Measurements from ENCODE around the gene ADORA3.

ADORA3 gene

DNA sequence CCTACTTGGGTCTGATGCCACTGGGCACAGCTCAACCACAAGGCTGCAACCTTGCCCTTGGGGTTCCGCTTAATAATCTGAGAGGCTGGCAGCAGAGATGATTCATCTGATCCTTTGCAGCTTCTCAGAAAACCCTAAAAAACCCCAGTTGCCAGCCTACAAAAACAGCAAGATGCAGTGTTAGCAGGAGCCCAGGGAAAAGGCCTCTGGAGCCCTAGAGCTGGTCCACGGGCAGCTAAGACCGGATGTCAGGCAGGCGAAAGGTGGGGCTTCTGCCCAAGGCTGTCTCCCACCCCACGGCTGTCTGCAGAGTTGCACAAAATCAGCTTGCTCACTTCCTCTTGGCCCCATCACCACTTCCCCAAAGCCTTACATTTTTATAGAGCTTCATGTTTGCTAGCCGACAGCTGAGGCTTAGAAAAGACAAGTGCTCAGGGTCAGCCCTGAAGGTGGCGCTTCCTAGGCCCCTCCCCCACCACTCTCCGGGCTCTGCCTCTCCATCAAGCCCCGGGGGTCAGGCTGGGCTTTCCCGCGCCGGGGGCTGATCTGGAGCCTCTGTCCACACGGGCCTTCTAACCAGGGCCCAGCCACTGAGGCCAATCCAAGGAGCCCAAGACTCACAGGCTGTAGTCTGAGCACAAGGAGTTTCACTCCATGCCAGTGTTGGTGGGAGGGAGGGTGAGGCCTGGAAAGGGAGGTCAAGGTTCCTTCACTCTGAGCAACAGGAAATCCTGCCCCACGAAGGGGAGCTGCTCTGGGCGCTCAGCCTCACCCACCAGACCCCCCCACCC, 4.2 kb upstream of the ADORA3 start:
- DNase-seq, result peak; percentile 84

DNA sequence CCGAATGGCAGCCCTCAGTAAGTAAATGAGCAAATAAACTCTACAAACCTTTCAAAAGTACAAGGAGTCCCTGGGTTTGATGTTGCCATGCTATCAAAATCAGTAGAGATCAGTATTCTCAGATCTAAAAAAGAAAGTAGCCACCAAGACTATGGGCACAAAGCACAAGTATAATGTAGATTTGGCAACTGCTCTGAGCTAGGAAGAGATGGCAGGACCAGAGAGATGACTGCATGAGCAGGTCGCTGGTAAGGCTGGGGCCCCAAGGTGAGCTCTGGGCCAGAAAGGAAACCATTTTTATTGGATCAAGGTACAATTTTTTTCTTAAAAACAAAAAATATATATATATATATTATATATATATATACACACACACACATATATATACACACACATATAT, 3.1 kb upstream of the ADORA3 start:
- DNase-seq, result no peak

DNA sequence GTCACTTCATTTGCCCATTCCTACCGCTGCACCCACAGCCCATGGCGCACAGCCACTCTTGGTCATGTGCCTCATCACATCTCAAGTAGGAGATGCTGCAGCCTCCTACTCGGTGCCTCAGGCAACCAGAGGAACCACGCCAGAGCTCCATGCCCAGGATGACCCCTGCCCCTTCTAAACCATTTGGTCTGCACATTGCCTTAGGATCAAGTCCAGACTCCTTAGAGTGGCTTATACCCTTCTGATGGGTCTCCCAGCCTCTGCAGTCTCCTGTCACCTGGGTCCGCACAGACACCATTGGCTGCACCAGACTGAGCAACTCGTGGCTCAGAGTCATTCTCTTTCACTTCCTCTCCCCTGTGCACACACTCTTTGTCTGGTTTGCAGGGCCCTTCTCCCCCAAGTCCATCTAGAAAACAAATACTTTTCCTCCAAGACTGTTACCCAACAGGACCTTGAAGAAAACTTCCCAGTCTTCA, 2.2 kb upstream of the ADORA3 start:
- peak; percentile 64 for DNase-seq

DNA sequence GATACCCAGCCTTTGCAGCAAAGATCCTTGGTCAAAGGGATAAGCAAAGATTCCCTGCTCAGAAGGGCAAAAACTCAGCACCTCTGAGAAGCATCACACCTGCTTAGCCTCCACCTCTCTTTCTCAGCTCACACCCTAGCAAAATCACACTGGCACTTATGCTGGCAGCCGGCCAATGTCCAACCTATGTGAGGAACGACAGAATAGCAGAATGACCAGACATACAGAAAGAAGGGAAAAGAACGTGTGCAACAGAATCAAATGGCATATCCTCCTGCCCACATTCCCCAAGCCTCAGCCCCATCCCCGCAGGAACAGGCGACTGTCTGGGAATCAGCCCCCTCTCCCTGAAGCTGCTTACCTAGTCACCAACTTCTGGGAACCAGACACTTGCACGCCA, 664 bp upstream of the ADORA3 start:
- no peak for DNase-seq

DNA sequence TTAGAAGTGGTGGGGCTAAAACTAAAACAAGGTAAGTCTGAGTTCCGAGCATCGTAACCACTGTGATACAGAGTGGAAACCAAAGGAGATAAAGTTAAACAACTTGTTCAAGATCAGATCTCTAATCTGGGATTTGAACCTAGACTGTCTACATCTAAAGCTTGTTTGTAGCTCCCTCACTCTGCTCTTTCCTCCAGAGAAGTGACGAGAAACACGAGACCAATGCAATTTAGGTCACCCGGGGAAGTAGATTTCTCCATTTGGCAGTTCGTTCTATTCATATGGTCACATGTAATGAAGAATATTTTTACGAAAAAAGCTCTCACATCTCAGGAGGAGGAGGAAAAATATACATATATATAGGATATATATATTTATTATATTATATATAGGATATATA, 1.8 kb downstream of the ADORA3 start:
- DNase-seq, result no peak

DNA sequence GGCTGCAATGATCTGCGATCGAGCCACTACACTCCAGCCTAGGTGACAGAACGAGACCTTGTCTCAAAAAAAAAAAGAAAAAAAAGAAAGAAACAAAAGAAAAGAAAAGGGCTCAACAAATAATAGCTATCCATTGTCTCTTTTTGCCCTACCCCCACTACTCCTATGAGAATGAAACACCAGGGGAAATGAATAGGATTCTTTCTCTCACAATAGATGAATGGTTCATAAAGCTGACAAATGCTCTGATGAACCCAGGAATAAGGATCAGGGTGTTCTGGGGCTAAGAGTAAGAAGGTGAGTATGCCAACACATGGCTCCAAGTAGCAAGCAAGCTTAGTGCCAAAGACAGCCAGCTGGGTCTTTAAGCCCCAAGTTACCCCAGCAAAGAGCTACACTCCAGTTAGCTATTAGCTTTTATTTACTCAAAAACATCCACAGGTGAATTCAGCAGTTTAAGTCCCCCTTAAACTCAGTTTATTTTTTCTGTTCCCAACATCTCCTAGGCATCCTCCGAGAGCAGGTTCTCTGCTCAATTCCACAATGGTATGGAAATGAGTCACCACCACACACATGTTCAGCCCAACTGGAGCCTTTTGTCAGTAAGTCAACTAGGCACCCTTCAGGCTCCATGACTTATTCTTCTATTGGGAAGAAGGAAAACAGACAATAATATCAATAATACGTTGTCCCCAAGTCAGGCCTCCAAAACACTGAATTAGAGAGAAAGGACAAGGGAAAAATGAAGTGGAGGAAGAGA, 4.2 kb downstream of the ADORA3 start:
- no peak for DNase-seq

DNA sequence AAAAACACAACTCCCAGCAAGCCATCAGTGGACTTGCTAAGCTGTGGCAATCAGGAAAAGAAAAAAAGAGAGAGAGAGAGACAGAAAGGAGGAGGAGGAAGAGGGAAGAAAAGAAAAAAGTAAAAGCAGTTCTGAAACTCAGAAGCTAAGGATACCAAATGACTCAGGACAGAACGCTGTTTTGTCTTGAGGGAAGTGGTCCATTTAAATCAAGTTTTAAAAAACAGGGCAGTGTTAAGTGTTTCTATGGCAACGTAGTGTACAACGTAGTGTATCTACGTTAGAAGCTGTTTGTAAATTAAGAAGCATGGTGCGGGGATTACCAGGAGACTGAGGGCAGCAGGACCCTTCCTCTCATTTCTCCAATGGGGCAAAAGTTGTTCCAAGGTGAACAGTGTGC, 5.8 kb downstream of the ADORA3 start:
- DNase-seq, result no peak

DNA sequence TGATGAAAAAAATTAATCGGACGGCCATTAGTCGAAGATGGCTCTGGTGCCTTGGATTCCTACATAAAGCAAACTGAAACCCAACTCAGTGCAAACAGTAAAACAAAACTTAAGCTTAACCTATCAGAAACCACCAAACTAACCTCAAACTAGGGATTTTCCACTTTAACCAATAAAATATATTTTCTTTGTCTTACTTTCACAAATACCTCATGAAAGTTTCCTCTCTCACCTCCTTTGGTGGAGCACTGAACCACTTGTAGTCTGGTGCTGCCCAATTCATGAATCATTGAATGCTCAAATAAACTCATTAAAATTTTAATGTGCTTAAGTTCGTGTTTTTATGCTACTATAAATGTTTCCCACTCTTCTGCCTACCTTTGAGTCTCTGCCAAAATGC, 7.0 kb downstream of the ADORA3 start:
- no peak for DNase-seq

DNA sequence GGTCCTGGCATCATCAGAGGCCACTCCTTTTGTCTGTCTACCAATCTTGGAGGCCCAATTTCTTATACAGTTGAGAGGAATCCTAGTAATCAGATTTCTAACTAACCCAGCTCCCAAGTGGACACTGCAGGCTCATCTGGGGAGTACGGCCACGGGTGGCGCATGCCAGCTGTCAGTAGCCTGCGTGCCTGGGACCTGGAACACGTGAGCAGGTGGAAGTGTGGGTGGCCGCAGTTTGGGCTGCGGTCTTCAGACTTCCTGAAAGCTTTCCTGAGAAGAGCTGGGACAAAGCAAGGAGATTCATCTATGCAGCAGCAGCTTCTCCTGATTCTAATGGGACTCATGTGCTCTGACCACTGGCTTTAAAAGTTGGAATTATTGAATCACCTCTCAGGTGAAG, 12.4 kb downstream of the ADORA3 start:
- no peak for DNase-seq

DNA sequence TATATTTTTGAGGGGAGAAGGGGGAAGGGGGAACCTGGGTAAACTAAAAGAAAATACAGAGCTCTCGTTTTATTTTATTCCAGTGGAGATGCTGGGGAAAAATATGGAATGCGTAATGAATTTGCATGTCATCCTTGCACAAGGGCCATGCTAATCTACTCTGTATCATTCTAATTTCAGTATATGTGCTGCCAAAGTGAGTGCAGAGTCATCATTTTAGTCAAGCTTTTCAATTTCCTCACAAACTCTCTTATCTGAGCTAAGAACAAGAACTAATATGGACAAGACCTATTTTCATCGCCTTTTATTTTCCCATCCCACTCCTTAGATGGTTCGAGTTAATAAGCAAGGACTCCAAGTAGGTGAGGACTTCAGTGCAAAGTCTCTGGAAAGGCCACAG, 13.2 kb downstream of the ADORA3 start:
- DNase-seq, result no peak

DNA sequence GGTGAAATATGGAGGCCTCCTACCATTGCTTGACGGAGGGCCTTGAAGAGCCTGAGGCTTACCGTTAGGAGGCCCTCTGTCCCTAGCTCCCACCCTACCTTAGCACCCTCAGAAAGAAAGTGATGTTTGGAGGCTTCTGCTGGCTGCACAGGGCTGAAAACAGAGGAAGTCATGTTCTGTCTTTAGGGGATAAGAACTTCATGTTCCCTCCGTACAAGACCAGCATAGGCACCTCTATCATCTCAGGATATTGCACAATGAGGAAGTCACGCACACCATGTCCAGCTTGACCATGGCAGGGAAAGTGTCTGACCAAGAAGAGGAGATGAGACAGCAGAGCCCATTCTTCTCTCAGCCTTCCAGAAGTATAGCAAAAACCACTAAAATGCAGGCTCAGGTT, 13.8 kb downstream of the ADORA3 start:
- no peak for DNase-seq

DNA sequence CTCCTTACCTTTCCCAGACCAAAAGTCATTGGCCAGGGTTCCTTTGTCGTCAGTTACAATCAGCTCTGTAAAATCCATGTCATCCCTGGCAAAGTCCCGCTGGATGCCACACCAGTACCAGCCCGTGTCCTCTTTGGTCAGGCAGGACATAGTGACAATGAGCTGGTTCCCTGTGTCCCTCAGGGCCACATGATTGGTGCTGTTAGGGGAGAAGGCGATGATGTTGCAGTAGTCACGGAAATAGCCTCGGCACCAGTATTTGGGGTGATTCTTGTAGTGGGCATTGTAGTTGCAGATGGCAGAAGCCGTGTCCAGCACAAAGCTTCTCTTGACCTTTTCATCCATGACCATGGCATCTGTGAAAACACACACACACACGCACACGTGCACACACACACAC, 14.8 kb downstream of the ADORA3 start:
- DNase-seq, result no peak

DNA sequence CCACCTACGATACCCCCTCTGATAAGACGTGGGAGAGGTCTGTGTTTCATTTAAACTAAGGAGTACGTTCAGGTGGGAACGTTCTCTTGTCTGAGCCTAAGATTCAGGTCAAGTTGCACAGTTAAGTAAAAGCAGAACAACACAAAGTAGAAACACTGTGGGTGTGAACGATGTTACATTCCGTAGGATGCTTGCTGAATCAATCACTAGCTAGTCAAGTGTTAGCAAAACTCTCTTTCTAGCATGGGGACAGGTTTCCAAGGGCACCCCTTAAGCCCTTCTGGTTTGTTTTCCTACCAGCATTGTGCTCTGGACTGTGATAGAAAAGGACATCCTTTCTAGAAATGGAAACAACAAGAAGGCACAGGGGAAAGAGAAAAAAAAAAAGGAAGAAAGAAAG, 16.3 kb downstream of the ADORA3 start:
- DNase-seq, result no peak

DNA sequence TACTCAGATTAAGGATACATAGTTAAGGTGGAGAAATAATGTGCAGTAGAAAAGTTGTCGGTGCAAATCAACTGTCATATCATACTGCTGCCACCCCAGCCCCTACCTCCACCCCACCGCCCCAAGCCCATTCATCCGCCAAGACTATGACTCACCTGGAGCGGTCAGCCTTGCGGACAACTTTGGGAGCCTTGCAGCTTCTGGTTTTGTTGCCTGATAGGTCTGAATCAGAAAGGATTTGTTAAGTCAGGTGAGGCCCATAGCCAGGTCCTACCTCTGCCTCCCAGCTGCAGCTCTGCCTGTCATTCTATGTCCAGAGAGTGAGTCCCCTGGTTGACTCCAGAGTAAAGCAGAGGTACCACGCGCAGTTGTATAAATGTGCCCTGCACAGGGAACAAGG, 17.0 kb downstream of the ADORA3 start:
- no peak for DNase-seq

DNA sequence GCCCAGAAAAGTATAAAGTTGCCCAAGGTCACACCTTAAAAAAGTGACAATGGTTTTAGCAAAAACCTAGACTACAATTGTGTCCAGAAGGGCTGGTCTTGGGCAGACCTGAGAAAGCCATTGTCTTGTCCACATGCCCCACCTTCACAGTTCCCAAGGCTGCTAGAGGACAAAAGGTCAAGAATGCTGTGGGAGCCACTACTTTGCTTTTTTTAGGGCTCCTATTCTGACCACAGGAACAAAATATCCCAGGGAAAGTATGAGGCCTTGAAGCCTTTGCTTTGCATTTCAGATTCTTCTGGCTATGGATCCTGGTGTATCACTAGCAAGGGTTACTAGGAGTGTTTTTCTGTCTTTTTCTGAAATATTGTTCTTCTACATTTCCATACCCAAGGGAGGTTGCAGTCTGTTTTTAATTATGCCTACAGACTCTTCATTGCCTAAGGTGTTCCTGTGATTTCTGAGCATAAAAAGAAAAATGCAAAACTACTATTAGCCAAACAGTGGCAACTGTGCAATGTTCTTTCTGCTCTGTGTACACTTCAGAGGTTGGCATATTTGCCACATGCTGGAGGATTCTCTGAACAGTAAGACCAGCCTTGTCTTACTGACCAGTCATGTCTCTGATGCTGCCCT, 18.9 kb downstream of the ADORA3 start:
- no peak for DNase-seq

DNA sequence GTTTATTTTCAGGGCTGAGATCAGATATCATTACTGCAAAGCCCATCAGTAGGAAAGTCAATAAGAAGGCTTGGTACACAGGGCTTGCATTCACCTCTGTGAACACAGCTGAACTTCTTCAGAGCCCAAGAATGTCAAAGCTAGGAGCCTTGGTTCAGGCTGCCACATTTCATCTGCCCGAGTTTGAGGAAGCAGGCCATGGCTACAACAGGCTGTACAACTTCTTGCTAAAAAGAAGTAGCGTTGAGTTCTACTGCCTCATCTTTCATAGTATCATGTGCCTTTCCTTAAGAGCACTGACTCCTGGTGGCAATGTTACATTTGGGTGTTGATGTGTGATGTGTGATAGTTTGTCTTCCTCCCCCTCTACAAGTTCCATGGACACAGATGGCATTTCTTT, 19.6 kb downstream of the ADORA3 start:
- no peak for DNase-seq

DNA sequence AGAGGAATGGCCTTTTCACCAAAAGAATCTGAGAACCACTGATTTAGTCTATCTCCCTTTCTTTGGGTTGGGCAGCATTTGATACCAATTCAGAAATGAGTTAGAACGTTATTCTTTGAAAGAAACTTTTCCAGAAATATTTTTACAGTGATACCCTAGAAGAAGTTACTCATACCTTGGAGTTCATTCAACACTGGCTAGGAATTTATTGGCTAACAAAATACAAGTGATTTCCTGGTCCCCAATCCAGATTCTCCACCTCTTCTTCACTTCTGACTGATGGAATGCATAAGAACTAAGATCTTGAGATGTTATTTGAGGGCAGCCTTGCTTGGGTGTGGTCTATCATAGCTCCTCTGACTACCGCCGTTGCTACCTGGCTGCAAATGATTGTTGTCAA, 20.3 kb downstream of the ADORA3 start:
- no peak for DNase-seq

DNA sequence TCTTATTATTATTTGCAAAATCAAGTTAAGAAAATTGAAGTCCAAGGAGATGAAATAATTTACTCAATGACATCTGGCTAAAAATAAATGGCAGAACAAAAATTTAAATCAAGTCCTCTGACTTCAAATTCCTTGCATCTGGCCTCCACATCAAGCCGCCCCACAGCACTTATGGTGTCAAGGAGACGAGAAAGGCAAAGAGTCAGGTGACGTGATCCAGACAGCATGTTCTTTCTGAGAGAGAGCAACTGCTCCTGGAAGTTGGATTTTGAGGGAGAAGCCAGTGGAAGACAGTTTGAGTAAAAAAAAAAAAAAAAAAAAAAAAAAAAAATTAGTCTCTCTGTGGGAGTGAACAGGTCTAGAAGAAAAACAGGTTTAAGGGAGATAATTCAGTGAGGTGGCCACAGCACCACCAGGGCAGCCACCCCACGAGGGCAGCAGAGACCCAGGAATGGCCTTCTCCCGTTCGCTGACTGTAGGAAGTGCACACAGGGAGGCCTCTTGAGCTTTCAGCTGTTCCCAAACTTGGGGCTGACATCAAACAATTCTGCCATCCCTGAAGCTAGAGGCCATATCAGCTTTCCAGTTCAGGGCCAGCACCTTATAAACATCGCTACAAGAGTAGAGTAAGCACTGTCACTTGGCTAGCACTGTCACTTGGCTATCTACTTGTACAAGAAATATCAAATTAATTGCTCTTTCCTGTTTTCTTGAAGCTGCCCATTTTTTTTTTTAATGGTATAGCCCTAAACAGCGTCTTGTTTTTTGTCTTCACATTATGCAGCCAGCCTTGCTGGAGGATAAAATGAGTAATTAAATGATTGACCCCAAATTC, 21.8 kb downstream of the ADORA3 start:
- DNase-seq, result peak; percentile 84

DNA sequence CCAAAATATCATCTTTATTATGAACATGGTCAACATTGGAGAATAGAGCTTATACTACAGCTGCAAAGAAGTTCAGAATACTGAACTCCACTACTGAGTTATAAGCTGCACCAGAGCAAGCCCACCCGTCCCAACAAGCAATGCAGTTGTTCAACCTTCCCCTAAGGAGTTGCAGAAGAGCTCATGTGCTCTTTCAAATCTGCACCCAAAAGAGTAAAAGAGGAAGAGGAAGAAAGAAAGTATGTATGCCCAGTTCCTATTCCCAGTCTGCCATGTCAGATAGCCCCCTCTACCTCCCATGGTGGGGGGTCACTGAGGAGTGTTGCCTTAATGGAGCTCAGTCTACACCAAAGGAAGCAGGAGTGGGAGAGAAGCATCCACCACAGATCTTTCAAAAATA, 22.8 kb downstream of the ADORA3 start:
- DNase-seq, result no peak

DNA sequence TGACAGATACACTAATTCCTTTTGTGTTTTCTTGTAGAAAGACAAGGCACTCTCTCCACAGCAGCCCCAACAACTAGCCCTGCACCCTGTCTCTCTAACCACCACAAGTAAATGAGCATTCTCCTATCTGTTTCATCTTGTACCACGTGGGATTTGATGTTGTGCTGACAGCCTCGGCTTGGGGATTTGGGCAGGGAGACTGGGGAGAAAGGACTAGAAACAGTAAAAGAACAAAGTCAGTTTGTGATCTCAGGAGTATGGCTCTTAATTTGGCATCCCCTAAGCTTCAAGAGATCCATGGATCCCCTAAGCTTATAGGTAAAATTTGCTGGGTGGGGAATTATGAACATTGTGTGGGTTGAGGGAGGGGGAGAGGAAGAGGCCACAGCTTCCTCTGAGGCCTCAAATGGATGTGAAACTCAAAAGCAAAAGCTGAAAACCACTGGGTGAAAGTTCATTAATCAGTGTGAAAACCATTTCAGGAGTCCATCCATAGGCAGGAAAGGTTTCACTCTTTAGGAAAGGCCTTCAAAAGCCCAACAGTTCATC, 26.6 kb downstream of the ADORA3 start:
- peak; percentile 72 for DNase-seq

DNA sequence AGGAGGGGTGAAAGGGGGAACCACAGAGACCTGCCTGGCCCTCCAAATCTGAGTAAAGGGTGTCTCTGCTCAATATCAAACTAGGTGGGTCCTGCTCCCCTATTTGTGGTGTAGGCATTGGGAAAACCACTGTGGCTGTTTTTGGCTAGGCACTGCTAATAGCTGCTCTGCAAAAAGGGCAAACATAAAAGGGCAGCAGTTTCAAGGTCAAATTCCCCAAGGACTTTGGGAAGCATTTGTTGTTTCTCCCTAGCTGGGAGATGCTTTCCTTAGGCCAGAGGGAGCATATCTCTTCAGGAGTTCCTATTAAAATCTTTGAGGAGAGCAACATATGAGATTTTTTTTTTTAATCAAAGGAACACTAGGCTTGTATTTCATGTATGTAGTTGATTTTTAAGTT, 27.2 kb downstream of the ADORA3 start:
- no peak for DNase-seq

DNA sequence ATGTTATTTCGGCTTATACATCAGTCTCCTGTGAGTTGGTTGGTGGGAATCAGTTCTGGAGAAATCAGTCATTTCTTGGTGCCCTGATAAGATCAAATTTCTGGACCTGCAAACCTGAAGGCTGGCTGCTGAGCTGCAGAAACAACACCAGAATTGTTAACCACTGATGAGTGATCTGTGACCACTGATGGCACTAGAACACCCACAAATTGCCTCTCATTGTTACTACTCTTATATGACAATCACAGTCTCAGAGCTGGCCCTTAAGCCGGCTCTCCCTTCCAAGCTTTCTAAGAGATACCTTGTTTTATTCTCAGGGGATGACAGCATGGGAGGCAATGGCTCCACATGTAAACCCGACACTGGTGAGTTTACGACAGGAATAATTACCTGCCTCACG, 27.7 kb downstream of the ADORA3 start:
- peak; percentile 72 for DNase-seq

DNA sequence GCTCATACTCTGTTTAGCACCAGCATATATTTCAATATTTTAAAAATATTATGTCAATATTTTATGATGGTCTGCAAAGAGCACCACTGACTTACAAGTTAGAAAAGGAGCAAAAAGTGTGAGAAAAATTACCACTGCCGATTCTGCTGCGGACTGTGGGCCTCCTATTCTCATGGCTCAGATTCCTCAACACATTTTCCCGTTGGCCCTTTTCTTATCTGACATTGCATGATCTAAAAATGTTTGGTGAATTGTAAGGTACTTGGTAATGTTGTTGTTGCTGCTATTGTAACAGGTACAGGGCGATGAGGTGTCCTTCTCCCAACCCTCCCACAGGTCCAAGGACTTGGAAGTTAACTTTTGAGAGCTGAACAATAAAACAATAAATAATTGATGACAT, 28.9 kb downstream of the ADORA3 start:
- no peak for DNase-seq

Measured in activated effector memory CD4-positive, alpha-beta T cell treated with anti-CD3 and anti-CD28 coated beads, Interleukin-2, amount 50 U/mL, for 16 hours (primary cell).